GM19328 (cell line): ENCODE results near the gene GABPB1.

Experiments
- ATAC-seq: cut with Tn5 transposase; IDR thresholded peaks from one replicate; pipeline ENCODE4 v1.9.1; 2021; ENCODE audit warnings: mild to moderate bottlenecking, moderate library complexity; ENCODE audit not compliant: unreplicated experiment

The GABPB1 gene

DNA sequence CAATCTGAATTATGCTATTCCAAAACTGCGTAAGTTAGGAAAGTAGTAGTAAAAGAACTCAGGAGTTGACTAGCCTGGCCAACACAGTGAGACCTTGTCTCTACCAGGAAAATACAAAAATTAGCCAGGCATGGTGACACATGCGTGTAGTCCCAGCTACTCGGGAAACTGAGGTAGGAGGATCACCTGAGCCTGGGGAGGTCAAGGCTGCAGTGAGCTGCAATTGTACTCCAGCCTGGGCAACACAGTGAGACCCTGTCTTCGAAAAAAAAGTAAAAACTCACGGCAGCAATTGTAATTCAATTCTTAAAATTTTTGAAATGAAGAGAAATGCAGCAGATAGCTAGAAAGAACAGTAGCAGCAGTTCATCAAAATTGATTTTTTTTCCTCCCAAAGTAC is 9.7 kb downstream of the GABPB1 start:
- ATAC-seq: no peak

DNA sequence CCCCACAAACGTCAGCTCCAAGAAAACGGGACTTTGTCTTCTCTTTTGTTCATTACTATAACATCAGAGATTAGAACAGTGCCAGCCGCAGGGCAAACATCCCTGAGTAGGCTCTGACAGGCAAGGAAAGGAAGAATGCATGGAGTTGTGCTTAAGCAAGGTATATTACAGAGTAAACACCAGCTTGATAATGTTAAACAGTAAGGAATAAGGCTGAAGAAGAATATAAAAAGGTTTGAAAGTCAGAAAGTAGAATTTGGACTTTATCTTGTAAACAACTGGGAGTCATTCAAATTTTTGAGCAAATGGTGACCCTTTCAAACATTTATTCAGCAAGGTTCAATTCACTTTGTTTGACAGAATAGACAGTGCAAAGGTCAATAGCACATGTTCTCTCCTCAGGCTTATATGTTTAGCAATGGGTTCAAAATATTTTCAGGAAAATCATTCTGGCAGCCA is 11.0 kb downstream of the GABPB1 start:
- no peak for ATAC-seq

DNA sequence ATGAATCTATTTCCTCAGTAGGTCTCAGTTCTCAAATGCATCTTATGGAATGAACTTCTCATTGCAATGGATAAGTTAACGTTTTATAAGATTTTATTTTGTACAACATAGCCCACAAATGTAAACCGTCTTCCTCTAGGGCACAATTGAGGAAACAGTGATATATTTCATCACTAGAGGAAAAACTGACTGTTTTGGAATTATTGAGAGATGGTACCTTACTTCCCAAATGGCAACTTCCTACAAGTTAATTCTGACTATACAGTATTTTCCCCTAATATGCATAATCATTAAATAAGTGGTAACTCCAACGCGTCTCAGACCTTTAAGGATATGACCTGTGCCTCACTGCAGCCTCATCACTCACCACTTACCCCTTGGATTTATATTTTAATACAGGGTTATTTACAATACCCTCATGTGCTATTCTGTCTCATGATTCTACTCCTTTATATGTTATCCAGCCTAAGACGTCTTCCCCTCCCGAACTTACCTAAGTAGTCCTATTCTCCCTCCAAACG is 13.3 kb downstream of the GABPB1 start:
- no peak for ATAC-seq

DNA sequence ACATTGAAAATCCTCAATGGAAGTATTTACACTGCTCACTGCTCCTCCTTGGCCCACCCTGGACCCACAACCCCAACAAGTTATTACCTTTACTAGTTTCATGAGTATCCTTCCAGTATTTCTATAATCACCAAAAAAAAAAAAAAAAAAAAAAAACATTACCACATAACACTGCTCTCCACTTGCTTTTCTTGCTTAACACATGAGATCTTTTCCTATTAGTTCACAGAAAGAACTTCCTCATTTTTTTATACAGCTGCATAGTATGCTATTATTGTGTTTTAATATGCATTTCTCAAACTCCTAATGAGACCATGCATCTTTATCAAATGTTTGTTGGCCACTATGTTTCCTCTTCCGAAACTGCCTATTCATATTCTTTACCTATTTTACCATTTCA is 14.6 kb downstream of the GABPB1 start:
- no peak for ATAC-seq

DNA sequence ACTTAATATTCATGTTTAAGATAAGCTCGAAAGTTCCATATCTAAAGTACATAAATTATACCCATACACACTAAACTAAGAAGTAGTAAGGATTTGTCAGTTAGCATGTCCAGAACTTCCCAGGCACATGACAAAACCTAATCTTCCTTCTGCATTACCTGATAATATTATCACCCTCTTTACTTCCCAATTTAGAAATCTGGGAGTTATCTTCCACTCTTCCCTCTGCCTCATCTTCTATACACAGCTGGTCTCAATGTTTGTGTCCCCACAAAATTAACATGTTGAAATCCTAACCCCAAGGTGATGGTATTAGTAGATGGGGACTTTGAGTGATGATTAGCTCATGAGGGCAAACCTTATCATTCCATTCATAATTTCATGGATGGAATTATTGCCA is 15.3 kb downstream of the GABPB1 start:
- ATAC-seq: no peak

DNA sequence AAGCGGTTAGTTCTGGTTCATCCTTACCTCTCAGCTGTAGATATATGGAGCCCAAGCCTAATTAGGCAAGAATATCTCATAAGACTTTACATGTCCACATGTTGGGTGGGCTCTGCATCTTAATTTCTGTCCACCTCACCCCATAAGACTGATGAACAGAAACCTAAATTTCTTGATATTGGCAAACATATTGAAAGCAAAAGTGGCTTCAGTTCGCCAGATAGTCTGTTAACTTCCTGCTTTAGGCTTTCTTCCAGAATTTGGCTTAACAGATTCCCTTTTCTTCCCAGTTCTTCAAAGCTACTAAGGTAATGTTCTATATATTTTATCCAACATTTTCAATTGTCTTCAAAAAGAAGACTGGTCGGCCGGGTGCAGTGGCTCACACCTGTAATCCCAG is 19.7 kb downstream of the GABPB1 start:
- no peak for ATAC-seq

DNA sequence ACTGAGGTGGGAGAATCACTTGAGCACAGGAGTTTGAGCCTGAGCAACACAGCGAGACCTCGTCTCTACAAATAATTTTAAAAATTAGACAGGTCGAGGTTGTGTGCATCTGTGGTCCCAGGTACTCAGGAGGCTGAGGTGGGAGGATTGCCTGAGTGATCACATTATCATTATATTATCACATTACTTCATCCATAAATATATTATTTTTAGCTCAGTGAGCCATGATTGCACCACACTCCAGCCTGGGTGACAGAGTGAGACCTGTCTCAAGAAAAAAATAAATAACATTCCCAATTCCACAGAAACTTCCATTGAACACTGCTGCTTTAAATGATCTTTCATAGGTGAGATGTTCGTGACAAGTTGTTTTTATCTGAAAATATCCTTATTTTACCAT is 21.8 kb downstream of the GABPB1 start:
- ATAC-seq: no peak

DNA sequence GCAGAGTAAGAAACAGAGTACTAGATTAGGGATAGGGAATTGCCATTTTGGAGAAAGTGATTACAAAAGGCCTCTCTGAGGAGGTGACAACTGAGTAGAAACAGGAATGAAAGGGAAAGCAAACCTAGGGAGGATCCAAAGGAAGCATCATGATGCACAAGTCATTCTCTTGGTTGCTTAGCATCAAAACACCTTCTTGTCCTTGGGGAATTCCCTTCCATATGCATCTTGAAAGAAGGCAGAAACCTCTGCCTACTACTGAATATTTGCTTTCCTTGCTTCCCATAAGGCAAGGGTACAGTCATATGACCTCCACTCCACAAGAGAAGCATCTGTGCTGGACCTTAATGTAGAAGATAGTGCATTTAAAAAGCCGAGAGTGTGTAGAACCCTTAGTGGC is 24.1 kb downstream of the GABPB1 start:
- no peak for ATAC-seq

DNA sequence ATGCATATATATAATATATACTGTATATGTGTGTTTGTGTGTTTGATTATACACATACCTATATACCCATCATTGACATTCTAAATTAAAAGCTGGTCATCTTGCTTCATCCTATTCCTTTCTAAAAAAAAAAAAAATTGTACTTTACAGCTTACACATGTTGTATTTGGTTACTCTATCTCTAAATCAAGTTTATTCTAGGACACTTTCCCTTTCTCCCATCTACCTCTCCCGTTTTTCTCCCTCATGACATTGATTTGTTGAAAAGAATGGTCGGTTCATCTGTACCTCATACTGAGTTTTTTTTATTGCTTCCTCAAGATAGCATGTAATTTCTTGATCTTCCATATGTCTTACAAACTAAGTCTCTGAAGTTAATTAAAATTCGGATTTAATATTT is 26.9 kb downstream of the GABPB1 start:
- ATAC-seq: no peak

DNA sequence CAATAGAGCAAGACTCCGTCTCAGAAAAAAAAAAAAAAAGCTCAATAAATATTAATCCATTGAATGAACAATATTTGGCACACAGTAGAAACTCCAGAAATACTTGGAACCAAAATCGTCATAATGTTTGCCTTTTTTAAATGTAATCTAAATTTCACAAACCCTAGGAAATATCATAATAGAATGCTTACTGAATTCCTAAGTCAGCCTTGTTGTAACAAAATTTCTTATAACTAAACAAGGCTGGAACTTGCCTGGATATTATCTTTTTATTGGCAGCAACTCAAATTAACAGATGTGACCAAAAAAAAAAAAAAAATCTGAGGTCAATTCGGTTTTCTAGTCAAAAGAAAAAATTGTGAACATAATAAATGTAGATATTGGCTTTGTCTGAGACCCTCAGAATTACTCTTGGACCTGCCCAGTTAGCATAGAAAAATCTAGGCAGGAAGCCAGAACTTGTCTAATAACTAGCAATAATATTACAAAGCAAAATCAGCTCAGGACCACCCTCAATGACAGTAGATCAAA is 33.3 kb downstream of the GABPB1 start:
- ATAC-seq: no peak

DNA sequence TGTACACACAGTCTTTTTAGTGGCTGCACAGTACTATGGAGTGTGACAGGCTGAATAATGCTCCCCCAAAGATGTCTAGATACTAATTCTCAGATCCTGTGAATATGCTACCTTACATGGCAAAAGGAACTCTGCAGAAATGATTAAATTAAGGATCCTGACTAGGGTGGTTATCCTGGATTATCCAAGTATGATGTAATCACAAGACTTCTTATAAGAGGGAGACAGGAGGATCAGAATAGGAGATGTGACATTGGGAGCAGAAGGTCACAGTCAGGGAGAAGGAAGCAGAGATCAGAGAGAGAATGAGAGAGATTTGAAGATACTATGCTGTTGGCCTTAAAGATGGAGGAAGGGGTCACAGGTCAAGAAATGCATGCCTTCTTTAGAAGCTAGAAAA is 34.5 kb downstream of the GABPB1 start:
- ATAC-seq: no peak

DNA sequence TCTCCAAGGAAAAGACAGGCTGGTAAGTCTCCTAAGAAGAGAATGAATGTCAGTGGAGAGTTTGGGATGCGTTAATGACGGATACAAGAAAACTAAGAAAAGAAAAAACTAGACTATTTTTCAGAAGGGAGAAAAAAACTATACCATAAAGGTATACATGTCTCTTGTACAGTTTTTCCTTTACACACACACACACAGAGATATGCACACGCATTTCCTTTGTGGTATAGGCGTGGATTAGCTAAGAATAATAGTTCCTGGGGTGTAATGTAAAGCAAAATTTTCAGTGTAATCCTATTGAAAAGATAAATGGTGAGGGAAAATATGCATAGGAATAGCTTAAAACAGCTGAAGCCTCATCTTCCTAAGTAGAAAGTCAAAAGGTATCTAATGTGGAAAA is 36.3 kb downstream of the GABPB1 start:
- ATAC-seq: no peak

DNA sequence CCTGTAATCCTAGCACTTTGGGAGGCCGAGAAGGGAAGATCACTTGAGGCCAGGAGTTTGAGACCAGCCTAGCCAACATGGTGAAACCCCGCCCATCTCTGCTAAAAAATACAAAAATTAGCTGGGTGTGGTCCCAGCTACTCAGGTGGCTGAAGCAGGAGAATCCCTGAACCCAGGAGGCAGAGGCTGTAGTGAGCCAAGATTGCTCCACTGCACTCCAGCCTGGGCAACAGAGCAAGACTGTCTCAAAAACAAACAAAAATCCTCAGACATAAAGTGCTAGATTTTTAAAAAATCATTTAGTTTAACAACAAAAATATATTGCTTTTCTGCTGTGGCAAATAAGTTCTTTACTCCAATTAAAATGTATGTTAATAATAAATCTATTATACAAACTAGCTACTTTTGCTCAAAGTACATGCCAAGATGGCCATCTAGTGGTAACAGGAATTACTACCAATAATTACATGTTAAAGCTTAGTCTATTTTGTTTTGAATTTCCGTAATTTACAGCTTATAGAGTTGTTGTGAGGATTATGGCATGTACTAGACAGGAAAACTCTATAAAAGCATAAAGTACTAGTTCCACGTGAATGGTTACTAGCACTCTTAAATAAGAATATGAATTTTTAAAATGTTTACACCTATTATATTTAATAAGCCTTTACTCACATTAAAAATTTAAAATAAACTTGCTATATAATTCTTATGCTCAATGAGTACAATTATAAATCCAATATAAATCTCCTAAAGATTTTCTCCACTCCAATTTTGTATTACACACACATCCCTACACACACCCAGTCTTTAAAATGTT is 39.0 kb downstream of the GABPB1 start:
- ATAC-seq: no peak

DNA sequence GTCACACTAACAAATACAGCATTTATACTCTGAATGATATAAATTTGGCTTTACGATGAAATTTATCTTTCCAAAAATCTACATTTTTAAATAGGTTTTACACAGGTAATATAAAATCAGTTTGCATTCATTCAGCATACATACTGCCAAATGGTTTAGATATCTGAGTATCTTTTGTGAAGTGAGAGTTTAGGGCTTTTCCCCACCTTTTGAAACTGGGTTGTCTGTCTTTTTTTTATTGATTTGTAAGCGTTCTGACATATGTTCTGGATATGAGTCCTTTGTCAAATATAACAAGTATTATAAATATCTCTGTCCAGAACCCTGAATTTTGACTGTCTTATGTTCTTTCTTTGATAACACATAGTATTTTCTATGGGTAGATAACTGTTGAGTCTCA is 42.4 kb downstream of the GABPB1 start:
- no peak for ATAC-seq

DNA sequence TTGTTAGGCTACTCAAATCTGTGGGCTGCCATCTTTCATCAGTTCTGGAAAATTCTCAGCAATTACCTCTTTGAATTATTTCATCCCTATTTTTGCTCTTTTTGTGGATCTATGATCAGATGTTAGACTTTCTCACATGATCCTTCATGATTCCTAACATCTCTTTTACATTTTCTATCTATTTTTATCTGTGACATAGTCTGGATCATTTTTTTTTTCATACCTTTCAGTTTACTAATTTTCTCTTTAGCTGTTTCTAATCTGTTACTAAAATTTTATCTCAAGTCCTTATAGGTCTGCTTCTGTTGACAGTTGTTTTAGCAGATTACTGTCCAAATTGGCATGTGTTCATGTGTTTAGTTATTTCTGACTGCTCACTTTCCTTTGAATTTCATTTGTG is 47.2 kb downstream of the GABPB1 start:
- no peak for ATAC-seq

DNA sequence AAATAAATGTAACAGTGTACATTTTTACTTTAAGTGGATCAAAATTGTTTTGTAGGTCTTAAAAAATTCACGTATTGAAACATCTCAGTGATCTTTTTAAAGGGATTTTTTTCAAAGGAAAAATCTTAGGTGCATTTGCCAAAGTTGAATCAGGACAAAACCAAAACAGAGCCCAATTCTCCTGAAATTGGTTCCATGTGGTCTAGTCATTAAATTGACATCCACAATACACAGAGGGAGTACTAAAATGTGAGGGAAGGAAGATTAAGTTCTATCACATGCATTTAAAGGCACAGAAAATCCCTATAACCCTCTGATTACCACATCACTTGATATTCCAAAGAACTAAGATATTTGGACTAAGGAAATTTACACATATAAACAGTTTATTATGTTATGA is 50.2 kb downstream of the GABPB1 start:
- no peak for ATAC-seq

DNA sequence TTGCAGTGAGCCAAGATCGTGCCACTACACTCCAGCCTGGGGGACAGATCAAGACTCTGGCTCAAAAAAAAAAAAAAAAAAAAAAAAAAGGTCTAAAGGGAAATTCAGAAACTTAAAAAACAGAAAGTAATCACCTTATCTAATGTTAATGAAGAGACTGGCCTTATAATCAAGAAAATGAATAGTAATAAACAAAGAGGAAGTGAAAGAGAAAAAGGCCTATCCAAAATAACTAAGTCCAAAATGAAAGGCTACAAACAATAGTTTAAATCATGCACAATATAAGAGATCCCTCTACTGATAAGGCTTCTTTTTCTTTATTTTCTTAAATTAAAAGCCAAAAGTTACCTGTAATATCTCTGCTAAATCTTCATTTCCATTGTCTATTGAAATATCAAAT is 52.4 kb downstream of the GABPB1 start:
- no peak for ATAC-seq

DNA sequence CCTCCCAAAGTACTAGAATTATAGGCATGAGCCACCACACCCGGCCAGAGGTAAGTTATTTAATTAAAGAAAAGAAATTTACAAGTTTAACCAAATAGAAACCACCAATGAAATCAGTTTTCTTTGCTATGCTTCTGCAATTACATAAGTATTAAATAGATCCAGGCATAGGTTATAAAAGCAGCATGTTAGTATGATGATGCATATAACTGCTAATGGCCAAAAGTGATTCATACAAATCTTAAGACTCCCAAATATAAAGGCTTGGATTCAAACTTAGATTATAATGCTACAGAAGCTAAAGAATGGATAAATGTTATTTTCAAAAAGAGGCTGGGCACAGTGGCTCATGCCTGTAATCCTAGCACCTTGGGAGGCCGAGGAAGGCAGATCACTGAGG is 56.7 kb downstream of the GABPB1 start:
- no peak for ATAC-seq

DNA sequence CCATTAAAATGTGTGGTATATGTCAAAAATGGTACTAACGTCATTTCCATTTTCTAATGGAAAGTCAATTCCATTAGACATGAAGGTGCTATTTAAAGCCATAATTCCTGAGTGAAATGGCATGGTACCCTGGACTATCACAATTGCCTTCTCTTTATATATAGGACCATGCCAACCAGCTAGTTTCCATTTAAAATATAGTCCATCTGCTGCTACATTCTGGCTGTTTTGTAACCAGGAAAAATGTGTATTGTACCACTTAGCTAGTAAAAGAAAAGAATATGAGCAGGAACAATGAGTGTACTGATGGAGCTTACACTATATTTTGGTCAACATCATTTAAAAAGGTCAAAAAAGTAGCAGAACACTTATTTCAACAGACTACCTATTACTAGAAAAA is 59.0 kb downstream of the GABPB1 start:
- ATAC-seq: no peak

DNA sequence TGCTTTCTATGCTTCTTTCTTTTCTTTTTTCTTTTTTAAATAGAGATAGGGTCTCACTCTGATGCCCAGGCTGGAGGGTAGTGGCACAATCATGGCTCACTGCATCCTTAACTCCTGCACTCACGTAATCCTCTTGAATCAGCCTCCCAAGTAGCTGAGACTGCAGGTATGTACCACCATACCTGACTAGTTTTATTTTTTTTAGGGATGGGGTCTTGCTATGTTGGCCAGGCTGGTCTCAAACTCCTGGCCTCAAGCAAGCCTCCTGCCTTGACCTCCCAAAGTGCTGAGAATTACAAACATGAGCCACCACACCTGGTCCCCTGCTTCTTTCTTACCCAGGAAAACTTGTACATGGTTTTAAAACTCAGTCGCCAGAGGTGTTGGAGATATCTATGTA is 65.2 kb downstream of the GABPB1 start:
- no peak for ATAC-seq

DNA sequence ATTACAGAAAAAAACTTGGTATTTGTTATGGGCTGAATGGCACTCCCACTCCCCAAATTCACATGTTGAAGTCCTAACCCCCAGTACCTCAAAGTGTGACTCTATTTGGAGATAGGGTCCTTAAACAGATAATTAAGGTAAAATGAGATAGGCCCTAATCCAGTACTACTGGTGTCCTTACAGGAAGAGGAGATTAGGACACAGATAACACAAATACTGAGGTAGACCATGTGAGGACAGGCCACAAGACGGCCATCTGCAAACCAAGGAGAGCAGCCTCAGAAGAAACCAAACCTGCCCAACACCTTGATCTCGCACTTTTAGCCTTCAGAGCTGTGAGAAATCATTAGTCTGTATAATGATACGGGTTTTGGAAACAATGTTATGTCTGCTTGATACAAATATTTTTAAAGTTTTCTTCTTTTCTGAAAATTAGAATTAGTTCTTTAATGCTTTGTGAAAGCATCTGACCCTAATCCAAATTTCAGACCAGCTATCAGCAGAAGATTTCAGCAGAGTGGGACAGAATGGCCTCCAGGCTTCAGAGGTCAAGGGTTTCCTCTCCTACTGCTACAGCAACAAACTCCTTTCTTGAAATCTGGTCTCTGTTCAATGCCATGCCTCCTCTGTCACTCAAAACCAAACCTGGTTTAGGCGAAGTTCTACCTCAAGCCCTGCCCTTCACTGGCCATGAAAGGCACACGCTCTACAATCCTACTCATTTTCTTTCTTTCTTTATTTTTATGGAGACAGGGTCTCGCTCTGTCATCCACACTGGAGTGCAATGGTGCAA is 67.5 kb downstream of the GABPB1 start:
- ATAC-seq: no peak

DNA sequence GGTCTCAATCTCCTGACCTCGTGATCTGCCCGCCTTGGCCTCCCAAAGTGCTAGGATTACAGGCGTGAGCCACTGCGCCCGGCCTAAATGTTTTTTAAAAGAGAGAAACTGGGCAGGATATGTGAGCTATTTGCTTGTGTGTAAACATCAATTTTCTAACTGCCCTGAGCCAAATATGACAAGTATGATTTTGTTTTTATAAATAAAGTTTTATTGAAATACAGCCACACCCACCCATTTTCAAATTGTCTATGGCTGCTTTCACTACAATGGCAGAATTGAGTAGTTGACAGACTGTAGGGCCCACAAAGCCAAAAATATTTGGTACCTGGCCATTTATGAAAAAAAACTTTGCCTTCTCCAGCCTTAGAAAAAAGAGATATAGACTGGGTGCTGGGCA is 73.6 kb downstream of the GABPB1 start:
- no peak for ATAC-seq
